Suprapubic skin (tissue), 4 donors: Measurements from ENCODE around the gene UBE3C.

Experiments
- EP300 ChIP-seq: sonication (generic); formaldehyde crosslinking; IDR thresholded peaks from one replicate; pipeline ENCODE4 v1.6.1; 2017; ENCODE audit warnings: antibody characterized with exemption
- POLR2AphosphoS5 ChIP-seq, 3 donors: sonication (generic); formaldehyde crosslinking; IDR thresholded peaks; one replicate each; pipeline ENCODE4 v1.6.1; 2017; ENCODE audit warnings: antibody characterized with exemption in 3 of 3
- TF ChIP-seq, protein P1 (sequence below), 2 donors: fragments of 200-600 bp in 1 of 2; fragments of 450-650 bp in 1 of 2; sonication (generic) in 1 of 2; IDR thresholded peaks; one replicate each; pipeline ENCODE4 v1.5.1; 2016 to 2019; ENCODE audit warnings: antibody characterized with exemption in 2 of 2, mild to moderate bottlenecking in 1 of 2, moderate library complexity in 1 of 2

DNA sequence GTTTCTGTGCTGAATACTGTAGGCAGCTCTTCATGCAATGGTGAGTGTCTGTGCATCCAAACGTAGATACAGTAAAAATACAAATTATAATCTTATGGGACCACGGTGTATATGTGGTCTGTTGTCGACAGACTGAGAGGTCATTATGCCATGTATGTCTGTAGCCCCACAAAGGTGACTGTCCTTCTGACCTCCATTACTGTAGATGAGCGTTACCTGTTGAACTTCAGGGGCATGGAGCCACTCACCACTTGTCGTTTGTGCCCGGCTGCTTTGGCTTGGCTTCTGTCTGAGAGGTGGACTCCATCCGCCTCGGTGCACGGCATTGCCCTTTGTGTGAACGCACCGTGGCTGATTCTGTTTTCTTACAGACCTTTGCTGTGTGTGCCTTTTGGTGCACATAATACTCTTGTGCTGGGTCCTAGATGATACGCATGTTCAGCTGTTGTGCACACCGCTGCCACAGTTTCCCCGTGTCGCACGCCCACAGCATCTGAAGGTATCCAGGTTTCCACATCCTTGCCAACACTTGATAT lies 2.9 kb downstream of the UBE3C start:
- TF ChIP-seq, protein P1, sequence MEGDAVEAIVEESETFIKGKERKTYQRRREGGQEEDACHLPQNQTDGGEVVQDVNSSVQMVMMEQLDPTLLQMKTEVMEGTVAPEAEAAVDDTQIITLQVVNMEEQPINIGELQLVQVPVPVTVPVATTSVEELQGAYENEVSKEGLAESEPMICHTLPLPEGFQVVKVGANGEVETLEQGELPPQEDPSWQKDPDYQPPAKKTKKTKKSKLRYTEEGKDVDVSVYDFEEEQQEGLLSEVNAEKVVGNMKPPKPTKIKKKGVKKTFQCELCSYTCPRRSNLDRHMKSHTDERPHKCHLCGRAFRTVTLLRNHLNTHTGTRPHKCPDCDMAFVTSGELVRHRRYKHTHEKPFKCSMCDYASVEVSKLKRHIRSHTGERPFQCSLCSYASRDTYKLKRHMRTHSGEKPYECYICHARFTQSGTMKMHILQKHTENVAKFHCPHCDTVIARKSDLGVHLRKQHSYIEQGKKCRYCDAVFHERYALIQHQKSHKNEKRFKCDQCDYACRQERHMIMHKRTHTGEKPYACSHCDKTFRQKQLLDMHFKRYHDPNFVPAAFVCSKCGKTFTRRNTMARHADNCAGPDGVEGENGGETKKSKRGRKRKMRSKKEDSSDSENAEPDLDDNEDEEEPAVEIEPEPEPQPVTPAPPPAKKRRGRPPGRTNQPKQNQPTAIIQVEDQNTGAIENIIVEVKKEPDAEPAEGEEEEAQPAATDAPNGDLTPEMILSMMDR (IDR thresholded peaks at IDR 0.05) = no peak
- TF ChIP-seq EP300 (no peak), POLR2AphosphoS5 (IDR thresholded peaks at IDR 0.05) (no peak)
